Measurements from ENCODE around the gene PREPL.

Gene PREPL

GRCh38 chr2:44283116-44283666, 78.1 kb downstream of the PREPL start:
- TF ChIP-seq CTCF (IDR thresholded peaks at IDR 0.05; ENCODE audit: control insufficient read depth, insufficient read depth, low read depth, low read length, missing control alignments) = no peak
- DNase-seq (ENCODE audit: low read depth) = no peak
- no peak overlapping the region for H3K4me3 ChIP-seq (ENCODE audit: control insufficient read depth, low read depth, low read length)

GRCh38 chr2:44280869-44281268, 80.4 kb downstream of the PREPL start:
- TF ChIP-seq CTCF (IDR thresholded peaks at IDR 0.05; ENCODE audit: control insufficient read depth, insufficient read depth, low read depth, low read length, missing control alignments) = no peak
- no peak overlapping the region for H3K4me3 ChIP-seq (ENCODE audit: control insufficient read depth, low read depth, low read length)
- no peak for DNase-seq (ENCODE audit: low read depth)

GRCh38 chr2:44277541-44277940, 83.8 kb downstream of the PREPL start:
- no peak for TF ChIP-seq CTCF (IDR thresholded peaks at IDR 0.05; ENCODE audit: control insufficient read depth, insufficient read depth, low read depth, low read length, missing control alignments)
- no peak for DNase-seq (ENCODE audit: low read depth)
- H3K4me3 ChIP-seq (ENCODE audit: control insufficient read depth, low read depth, low read length) = no peak overlapping the region

GRCh38 chr2:44275927-44276303, 85.4 kb downstream of the PREPL start:
- no peak overlapping the region for H3K4me3 ChIP-seq (ENCODE audit: control insufficient read depth, low read depth, low read length)
- no peak for TF ChIP-seq CTCF (IDR thresholded peaks at IDR 0.05; ENCODE audit: control insufficient read depth, insufficient read depth, low read depth, low read length, missing control alignments)
- peak; percentile 24 for DNase-seq (ENCODE audit: low read depth)

- TF ChIP-seq CTCF (IDR thresholded peaks at IDR 0.05; ENCODE audit: control insufficient read depth, insufficient read depth, low read depth, low read length, missing control alignments) = no peak
- no peak overlapping the region for H3K4me3 ChIP-seq (ENCODE audit: control insufficient read depth, low read depth, low read length)
- DNase-seq (ENCODE audit: low read depth) = no peak
These were observed 87.7 kb downstream of the PREPL start for GRCh38 chr2:44273596-44273995.

DNA sequence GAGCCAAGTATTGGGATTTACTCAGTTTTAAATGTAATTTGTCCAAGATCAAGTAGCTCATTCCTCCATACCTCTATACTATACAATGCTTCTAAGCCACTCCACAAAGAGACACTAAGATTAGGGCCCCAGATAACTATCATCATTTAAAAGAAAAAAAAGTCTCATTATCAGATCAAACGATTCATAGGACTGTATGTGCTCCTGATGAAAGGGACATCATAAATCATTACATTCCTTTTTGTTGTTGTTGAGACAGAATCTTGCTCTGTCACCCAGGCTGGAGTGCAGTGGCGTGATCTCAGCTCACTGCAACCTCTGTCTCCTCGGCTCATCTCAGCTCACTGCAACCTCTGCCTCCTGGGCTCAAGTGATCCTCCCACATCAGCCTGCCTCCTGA, 88.2 kb downstream of the PREPL start:
- TF ChIP-seq CTCF (IDR thresholded peaks at IDR 0.05; ENCODE audit: control insufficient read depth, insufficient read depth, low read depth, low read length, missing control alignments) = no peak
- H3K4me3 ChIP-seq (ENCODE audit: control insufficient read depth, low read depth, low read length) = no peak overlapping the region
- DNase-seq (ENCODE audit: low read depth) = no peak

GRCh38 chr2:44271296-44271695, 90.0 kb downstream of the PREPL start:
- H3K4me3 ChIP-seq (ENCODE audit: control insufficient read depth, low read depth, low read length) = no peak overlapping the region
- no peak for TF ChIP-seq CTCF (IDR thresholded peaks at IDR 0.05; ENCODE audit: control insufficient read depth, insufficient read depth, low read depth, low read length, missing control alignments)
- no peak for DNase-seq (ENCODE audit: low read depth)

Data from AG09309 (cell line).